Measurements from ENCODE around the gene PARP16.

DNA sequence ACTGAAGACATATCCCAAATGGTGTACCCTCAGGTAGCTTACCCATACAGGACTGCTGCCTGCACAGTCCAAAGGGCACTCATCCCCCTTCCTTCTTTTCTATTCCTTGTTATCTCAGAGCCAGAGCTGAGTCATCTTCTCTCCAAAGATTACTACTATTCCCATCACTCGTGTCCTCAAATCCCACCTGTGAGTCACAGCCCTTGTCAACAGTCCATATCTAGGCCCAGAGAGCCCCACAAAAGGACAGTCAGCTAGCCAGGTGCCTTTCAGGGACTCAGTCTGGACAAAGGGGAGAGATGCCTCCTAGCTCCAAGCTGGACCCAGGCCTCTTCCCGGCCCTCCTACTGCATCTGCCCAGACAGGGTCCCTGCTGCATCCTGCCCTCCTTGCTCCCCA lies 11.0 kb downstream of the PARP16 start:
- TF ChIP-seq CTCF (IDR thresholded peaks at IDR 0.05) (no peak), POLR2AphosphoS5 (IDR thresholded peaks at IDR 0.05; ENCODE audit: insufficient read depth in 1 of 2, low read depth in 1 of 2) (no peak), POLR2A (IDR thresholded peaks at IDR 0.05) (no peak)

Data from vagina (tissue), 2 donors.